Upper lobe of right lung (tissue), 1 donor: Measurements from ENCODE around the gene SHOC2. TPM values are rescaled to one million over a fixed set of nuclear protein-coding genes. Genes with fewer than 3 reads are reported as not detected.
A peak's percentile ranks its signal among the peaks of the same experiment; 100 is the strongest.

Source experiments
- ATAC-seq: fragments of 200-7000 bp; cut with Tn5 transposase; one replicate; pipeline ENCODE4 v1.9.1; 2020; ENCODE audit warnings: mild to moderate bottlenecking, moderate library complexity
- DNase-seq: peaks from one replicate; pipeline ENCODE4 v3.0.0-alpha.2; 2020
- H3K27ac ChIP-seq: fragments of 200-600 bp; one replicate; pipeline ENCODE4 v1.8.0; 2022
- H3K27me3 ChIP-seq: fragments of 200-600 bp; one replicate; pipeline ENCODE4 v1.8.0; 2022; ENCODE audit warnings: mild to moderate bottlenecking
- H3K36me3 ChIP-seq: fragments of 200-600 bp; one replicate; pipeline ENCODE4 v1.8.0; 2022
- H3K4me1 ChIP-seq: fragments of 200-600 bp; one replicate; pipeline ENCODE4 v1.8.0; 2022
- H3K4me3 ChIP-seq: fragments of 200-600 bp; one replicate; pipeline ENCODE4 v1.8.0; 2022; ENCODE audit warnings: mild to moderate bottlenecking
- H3K9me3 ChIP-seq: fragments of 200-600 bp; one replicate; pipeline ENCODE4 v1.8.0; 2022
- CTCF ChIP-seq: fragments of 200-600 bp; IDR thresholded peaks from one replicate; pipeline ENCODE4 v1.8.0; 2022; ENCODE audit warnings: antibody characterized with exemption
- intact Hi-C: fragments of 100-400 bp; cut with DNase I; formaldehyde crosslinking; loops from one replicate; pipeline ENCODE4 v1.11.0; 2022
- long read RNA-seq: library from polyadenylated mRNA; unstranded; transcript quantifications from one replicate; pipeline ENCODE4 v2.0.0, GENCODE V29; 2021
- total RNA-seq: library from RNA; stranded (reverse); fragmentation: NEBNext Ultra II Directional; extraction: Animal tissue kit (Norgen Biotek cat#: 25700); gene quantifications from one replicate; pipeline ENCODE4 v1.2.1, GENCODE V29; 2021
- donor health status: DM: no; HTN: yes; CAD: no; lungs with severe emphysema.

SHOC2 gene
- total RNA-seq = 58.4 TPM
- long read RNA-seq, transcript SHOC2-202 (9 exons, 3,943 nt) = major isoform, 50 of 67 reads
- long read RNA-seq, partial matches to known transcripts = 5 of 67 reads
- long read RNA-seq, other reads (novel, unspliced or antisense) = 12 of 67 reads

DNA sequence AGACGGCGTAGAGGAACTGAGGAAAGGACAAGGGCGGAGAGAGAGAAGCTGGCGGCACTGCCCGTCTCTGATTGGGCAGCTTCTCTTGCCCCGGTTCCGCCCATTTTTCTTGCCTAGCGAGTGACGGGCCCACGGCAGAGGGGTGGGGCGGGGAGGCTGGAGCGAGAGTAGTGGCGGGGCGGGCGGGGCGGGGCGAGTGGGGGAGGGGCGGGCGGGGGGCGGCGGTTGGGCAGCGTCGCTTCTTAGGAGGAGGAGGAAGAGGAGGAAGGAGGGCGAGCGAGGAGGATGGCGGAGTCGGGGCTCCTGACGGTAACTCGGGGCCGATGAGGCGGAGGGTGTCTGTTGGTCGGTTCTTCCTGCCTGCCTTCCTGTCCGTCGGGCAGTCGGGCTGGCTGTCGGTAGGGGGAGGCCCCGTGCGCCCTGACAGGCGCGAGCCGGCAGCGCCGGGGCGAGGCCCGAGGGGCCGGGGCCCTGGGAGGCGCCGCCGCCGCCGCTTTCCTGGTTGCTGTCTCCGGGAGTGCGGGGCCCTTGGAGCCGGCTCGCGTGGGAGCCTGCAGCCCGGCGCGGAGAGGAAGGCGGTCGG, at the start of gene SHOC2:
Gene SHOC2, plus strand, starts transcription at position 256 of the 583 bp plus-strand sequence. CDS start 44,755 bp downstream, outside the sequence.
- Histone ChIP-seq H3K9me3 (no peaks in the 10 kb centered on the region), H3K27ac (peak within 1 kb of the TSS; percentile 100), H3K4me3 (peak within 1 kb of the TSS; percentile 79), H3K27me3 (no peaks in the 10 kb centered on the region), H3K36me3 (no peaks in the 10 kb centered on the region), H3K4me1 (peaks cover 27% of the 10 kb centered on the region)
- TF ChIP-seq CTCF = peak; percentile 24
- peak; percentile 65 for ATAC-seq
- intact Hi-C loops = no loop called here
- DNase-seq = peak; percentile 100

- Histone ChIP-seq H3K27me3 (no peaks in the 10 kb centered on the region), H3K9me3 (no peaks in the 10 kb centered on the region), H3K36me3 (no peaks in the 10 kb centered on the region), H3K4me3 (peak overlapping the region; percentile 89), H3K27ac (peak overlapping the region; percentile 94), H3K4me1 (peaks cover 35% of the 10 kb centered on the region)
- no peak for DNase-seq
- ATAC-seq = no peak
- intact Hi-C loops = no loop called here
- TF ChIP-seq CTCF = no peak
Measured at GRCh38 chr10:110870823-110871297, 48.5 kb upstream of the SHOC2 start.

GRCh38 chr10:110871298-110872084, 47.9 kb upstream of the SHOC2 start, which contains the start of gene PDCD4:
Gene PDCD4 (plus strand): TSS chr10:110871928. CDS start chr10:110876028, 4,100 bp downstream.
- no peaks in the 10 kb centered on the region for H3K36me3 ChIP-seq
- peak within 1 kb of the TSS; percentile 89 for H3K4me3 ChIP-seq
- intact Hi-C loops = no loop called here
- ATAC-seq = peak; percentile 97
- no peaks in the 10 kb centered on the region for H3K9me3 ChIP-seq
- no peak for TF ChIP-seq CTCF
- H3K4me1 ChIP-seq = peaks cover 29% of the 10 kb centered on the region
- no peaks in the 10 kb centered on the region for H3K27me3 ChIP-seq
- peak within 1 kb of the TSS; percentile 94 for H3K27ac ChIP-seq
- DNase-seq = peak; percentile 99

DNA sequence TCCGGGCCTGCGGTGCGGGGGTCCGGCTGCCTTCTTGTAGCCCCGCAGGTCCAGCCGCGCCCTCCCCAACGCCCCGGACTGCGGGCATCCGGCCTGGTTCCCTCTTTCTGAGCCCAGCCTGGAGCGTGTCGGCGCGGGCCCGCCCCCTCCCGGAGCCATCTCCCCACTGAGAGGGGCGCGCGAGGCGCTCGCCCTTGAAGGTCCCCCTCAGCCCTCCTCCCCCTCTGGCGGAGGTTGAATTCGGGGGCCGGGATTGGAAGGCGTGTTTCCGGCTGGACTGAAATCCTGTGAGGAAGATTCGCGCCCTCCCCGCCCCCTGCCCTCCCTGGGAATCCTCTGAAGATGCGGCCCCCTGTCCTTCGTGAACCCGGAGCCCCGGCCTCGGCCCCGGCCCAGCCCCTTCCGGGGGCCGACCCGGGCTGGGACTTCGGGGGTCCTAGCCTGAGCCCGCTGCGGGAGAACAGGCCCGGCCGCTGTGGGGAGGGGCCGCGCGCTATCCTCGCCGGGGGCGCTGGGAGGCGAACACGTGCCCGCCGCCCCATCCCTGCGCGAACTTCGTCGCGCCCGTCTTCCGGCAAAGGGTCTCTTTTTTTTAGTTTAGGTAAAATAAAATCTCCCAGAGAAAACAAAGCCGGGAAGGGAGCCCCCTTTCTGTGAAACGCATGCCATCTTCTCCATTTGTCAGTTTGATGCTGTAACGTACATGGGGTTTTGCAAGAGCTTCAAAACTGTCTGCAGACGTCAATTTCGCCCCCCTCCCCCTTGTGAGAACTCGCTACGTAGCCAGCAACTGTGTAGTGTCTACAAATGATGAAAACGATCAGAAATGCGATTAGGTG, 47.0 kb upstream of the SHOC2 start:
- peak overlapping the region; percentile 89 for H3K4me3 ChIP-seq
- DNase-seq (peak; percentile 87), ATAC-seq (peak; percentile 81)
- no peaks in the 10 kb centered on the region for H3K9me3 ChIP-seq
- no peaks in the 10 kb centered on the region for H3K27me3 ChIP-seq
- H3K27ac ChIP-seq = peak overlapping the region; percentile 94
- intact Hi-C loops = no loop called here
- H3K36me3 ChIP-seq = no peaks in the 10 kb centered on the region
- H3K4me1 ChIP-seq = peaks cover 27% of the 10 kb centered on the region
- peak; percentile 18 for TF ChIP-seq CTCF
